Gastrocnemius medialis (tissue), 4 donors: ENCODE measurements around the gene GATA2.

Source experiments
- POLR2A ChIP-seq, 2 donors: fragments of 450-650 bp; IDR thresholded peaks; one replicate each; pipeline ENCODE4 v1.6.1; 2017; ENCODE audit warnings: antibody characterized with exemption in 2 of 2, mild to moderate bottlenecking in 2 of 2, moderate library complexity in 2 of 2
- TF ChIP-seq, protein P1 (sequence below), 5 experiments: fragments of 450-650 bp in 3 of 5; fragments of 200-600 bp in 2 of 5; sonication (generic) in 2 of 5; IDR thresholded peaks in 4 of 5; conservative IDR thresholded peaks in 1 of 5; 1 replicate in 4 of 5; 2 replicates in 1 of 5; pipeline ENCODE4 v1.5.1; 2016 to 2019; ENCODE audit warnings: antibody characterized with exemption in 5 of 5, mild to moderate bottlenecking in 3 of 5, moderate library complexity in 3 of 5

DNA sequence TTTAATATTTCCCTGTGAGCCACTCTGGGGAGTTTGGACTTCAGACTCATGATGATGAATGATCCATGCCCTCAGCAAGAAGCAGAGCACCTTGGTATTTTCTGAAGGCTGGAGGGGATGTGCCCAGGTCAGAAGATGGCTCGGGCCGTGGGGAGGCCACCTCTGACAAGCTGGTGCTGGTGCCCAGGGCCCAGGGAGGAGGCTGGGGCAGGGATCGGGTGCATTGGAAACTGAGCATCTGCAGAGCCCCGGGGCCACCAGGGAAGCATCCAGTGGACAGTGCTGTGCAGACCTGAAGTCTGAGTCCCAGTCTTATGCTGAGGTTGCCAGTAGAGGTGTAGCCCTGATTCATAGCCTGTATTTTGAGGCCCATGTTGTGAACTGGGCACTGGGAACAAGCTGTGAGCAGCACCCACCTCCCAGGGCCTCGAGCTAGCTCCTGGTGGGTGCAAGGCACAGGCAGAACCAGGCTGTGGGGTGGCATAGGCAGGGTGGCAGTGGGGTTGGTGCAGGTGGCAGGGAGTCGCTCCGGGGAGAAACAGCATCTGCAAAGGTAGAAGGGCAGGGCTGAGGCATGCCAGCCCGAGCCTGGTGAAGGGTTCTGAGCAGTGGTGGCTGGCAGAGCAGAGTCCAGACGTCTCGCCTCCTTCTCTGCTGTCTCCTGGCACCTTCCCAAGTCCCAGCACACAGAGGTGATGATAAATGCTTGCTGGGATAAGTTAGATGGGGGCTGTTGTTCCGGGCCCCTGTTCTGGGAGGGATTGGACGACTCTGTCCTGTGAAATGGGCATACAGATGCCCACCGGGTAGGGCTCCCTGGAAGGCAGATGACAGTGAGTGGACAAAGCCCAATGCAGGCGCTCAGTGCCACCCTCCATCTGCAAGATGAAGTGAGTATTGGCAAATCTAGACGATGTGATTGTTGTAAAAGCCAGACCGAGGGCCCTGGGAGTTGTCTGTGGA lies 36.9 kb downstream of the GATA2 start:
- no peak for TF ChIP-seq POLR2A (IDR thresholded peaks at IDR 0.05)
- TF ChIP-seq, protein P1, sequence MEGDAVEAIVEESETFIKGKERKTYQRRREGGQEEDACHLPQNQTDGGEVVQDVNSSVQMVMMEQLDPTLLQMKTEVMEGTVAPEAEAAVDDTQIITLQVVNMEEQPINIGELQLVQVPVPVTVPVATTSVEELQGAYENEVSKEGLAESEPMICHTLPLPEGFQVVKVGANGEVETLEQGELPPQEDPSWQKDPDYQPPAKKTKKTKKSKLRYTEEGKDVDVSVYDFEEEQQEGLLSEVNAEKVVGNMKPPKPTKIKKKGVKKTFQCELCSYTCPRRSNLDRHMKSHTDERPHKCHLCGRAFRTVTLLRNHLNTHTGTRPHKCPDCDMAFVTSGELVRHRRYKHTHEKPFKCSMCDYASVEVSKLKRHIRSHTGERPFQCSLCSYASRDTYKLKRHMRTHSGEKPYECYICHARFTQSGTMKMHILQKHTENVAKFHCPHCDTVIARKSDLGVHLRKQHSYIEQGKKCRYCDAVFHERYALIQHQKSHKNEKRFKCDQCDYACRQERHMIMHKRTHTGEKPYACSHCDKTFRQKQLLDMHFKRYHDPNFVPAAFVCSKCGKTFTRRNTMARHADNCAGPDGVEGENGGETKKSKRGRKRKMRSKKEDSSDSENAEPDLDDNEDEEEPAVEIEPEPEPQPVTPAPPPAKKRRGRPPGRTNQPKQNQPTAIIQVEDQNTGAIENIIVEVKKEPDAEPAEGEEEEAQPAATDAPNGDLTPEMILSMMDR (IDR thresholded peaks at IDR 0.05 in 4 of 5, conservative IDR thresholded peaks at IDR 0.05 in 1 of 5): no peak
